ENCODE measurements around the gene HSF4.

The HSF4 gene

DNA sequence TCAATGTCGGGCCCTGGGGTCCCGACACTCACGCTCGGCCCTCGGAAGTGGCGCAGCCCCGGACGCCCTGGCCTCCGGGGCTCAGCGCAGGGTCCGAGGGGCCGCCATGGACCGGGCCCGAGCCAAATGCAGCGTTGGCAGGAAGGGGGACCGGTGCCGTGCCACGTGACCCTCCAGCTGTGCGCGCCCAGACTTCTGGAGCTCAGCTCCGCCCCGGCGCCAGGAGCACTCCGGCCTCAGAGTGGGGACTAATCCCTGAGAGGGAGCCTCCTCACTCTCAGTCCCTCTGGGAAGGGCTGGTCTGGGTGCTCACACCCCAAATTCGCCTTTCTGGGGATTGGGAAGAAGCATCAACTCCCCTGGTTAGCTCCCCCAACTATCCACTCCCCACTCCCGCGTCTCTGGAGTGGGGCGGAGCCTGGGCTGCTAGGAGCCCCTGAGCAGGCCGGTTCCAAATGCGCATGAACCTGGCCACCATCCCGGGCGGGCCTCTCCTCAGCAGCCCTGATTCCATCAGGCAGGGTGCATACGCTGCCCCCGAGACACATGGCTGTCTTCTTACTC is 13.6 kb upstream of the HSF4 start, which contains the start of gene B3GNT9:
Gene B3GNT9 (minus strand): TSS at position 166 of the 564 bp plus-strand sequence. CDS start 513 bp downstream, outside the sequence.
- no peak for DNase-seq

- no peak for DNase-seq
These were observed 13.0 kb upstream of the HSF4 start for GRCh38 chr16:67151431-67152097.

GRCh38 chr16:67154578-67155294 is 9.8 kb upstream of the HSF4 start:
- DNase-seq, result no peak

DNA sequence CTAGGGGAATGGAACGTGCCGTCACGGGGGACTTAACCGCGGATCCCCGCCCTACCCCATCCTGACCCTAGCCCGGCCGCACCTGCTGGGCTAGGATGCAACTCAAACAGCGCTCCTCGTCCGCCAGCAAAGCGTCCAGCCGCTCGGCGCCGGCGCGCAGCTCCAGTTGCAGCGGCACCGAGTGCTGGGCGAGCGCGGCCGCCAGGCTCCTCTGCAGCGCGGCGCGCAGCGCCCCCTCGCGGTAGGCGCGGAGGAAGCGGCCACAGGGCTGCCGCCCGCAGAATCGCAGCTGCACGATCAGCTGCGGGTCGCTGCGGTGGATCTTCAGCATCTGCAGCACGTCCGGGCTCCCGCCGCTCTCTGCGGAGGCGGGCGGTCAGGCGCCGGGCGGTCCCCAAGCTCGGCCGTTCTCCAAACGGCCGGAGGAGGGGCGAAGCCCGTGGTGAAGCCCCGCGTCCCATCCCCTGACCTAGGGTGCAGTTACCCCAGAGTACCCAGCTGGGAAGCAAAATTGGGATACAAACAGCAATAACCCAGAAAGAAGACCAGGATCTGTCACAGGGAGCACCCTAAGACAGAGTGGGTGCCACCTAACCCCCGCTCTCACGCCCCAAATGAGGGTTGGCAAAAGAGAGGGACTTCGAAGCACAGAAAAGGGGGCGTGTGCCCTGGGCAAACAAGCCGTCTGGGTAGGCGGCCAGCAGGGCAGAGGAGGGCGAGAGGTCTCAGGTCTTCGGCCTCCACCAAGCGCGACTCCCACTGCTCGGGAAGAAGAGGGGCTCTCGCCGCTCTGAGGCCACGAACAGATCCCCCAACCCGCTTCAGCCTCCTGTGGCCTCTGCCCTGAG is 9.0 kb upstream of the HSF4 start:
- DNase-seq, result peak in 1 of 2 experiments; percentile 67

DNA sequence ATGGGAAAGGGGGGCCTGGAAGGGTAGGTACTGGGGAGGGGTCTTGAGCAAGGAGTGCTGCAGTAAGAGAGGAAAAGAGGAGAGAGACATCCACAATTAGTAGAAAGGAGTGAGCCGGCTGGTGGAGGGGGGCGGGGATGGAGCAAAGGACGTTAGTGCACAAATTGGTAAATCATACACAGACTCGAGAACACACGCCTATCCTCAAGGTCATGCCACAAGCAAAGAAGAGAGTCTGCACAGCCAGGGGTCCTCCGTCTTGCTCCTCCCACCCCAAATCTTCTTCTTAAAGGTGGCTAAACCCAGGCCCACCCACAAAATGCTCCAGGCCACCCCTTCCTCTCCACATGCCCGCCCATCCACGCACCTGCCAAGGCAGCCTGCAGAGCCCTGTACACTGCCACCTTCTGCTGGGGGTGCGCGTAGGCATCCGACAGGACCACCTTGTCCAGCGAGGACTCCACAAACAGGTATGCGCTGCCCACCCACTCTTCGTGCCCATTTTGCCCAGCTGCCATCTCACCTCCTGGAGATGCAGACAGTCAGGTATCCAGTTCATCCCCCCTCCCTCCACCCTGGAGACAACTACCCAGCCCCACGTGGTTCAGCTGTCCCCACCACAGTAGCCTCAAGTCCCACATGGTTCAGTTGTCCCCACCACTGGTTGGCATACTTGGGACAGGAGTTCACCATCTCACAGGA is 8.3 kb upstream of the HSF4 start:
- DNase-seq, result no peak

- DNase-seq, result no peak
These were observed 7.3 kb upstream of the HSF4 start for GRCh38 chr16:67157106-67157748.

- no peak for DNase-seq
These were observed 6.5 kb upstream of the HSF4 start for GRCh38 chr16:67157892-67158635.

DNA sequence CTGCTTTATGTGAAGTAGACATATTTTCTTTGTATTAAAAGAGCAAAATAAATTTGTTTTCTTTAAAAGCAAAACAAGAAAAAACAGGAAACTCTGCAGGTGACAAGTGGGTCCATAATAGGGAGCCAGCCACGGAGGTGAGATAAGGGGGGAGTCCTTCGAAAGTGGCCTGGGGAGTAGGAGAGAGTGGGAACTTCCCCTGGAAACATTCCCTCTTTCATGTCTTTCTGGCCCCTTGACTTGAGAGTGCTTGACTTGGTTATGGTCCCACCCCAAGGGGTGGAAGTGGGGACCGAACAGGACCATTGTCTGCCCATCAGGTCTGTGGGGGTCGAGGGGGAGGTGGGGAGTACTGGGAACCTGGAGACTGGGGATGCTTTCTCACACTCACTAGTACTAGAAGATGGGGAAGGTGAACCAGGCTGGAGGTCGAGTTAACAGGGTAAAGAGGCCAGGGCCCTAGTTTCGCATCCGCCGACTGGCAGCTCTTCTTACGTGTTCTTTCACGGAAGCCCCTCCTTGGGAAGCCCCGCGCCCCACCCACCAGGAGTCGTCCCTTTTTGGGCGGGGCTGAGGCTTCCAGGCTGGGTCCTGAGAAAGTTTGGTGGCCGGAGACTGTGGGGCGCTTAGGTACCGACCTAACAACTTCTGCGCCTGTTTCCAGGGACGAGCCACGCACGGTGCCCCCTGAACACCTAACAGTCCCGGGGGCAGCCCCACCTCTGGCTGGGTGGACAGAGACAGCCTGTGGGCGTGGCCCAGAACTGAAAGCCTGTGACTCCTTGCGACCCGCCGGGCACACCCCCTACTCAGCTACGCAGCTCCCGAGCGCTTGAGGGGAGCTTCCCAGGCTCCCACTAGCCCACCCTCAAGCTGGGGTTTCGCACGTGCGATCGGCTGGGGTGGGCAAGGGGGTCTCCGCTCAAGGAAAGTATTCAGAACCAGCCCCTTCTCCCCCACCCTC is 5.6 kb upstream of the HSF4 start:
- no peak for DNase-seq

DNA sequence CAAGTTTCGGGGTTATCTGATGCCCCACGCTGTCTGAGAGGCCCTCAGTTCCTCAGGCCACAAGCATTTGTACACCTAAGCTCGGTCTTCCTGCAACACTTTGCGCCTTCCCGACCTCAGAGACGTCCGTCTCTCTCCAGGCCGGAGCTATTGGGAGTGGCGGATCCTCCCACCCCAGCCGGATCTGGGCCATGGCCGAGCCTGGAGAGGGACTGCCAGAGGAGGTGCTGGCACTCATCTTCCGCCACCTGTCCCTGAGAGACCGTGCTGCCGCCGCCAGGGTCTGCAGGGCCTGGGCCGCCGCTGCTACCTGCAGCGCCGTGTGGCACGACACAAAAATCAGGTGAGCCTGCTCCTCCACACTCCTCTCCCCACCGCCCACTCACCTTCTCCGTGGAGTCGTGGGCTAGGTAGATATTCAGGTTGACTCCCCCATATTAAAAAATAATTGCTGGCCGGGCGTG is 2.9 kb upstream of the HSF4 start:
- DNase-seq, result no peak

DNA sequence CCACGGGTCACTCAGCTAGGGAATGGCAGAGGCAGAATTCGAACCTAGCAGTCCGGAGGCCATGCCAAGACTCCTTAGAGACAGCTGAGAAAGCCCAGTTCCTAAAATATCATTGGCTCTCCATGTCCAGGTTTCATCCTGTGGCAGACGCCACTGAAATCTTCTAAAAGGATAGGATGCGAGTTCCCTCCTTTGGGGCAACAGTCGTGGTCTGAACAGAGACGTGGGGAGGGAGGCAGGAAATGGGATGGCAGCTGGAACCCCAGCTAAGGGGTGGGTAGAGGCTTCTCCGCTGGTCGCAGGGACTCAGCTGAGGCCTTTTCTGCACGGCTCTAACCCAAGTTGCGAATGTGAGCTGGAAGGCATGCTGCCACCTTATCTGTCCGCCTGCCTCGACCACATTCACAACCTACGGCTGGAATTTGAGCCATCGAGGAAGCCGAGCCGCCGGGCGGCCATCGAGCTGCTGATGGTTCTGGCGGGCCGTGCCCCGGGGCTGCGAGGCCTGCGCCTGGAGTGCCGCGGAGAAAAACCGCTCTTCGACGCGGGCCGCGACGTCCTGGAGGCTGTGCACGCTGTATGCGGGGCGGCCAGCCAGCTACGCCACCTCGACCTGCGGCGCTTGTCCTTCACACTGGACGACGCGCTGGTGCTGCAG is 1.9 kb upstream of the HSF4 start:
- DNase-seq, result no peak

GRCh38 chr16:67163164-67163998 is 1.2 kb upstream of the HSF4 start:
- no peak for DNase-seq

- DNase-seq, result no peak
These were observed 466 bp upstream of the HSF4 start for GRCh38 chr16:67163999-67164558.

DNA sequence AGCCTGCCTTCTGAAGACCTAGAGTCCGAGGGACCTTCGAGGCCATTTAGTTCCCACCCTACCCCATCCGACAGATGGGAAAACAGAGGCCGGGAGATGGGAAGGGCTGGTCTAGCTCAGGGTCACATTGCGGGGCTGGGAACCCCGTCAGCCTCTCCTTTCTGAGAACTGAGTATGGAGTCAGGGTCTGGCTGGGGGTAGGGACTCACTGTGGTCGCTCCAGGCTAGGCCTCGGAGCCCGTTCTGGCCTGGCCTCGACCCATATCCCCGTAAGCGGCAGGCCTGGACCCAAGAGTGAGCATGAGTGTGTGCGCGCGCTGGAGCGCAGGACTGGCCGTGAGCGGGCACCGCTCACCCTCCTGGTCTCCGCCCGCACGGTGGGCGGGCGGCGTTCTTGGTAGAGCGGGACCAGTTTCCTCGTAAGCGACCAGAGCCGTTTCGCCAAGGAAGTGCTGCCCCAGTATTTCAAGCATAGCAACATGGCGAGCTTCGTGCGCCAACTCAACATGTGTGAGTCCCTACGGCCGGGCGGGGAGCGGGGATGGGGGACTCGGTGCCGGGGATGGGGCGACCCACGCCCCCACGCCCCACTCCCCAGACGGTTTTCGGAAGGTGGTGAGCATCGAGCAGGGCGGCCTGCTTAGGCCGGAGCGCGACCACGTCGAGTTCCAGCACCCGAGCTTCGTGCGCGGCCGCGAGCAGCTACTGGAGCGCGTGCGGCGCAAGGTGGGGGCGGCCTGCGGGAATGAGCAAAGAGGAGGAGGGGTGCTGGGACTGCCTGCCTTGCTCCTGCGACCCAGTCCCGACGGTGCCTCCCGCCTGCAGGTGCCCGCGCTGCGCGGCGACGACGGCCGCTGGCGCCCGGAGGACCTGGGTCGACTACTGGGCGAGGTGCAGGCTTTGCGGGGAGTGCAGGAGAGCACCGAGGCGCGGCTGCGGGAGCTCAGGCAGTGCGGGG is 855 bp downstream of the HSF4 start:
- no peak for DNase-seq

DNA sequence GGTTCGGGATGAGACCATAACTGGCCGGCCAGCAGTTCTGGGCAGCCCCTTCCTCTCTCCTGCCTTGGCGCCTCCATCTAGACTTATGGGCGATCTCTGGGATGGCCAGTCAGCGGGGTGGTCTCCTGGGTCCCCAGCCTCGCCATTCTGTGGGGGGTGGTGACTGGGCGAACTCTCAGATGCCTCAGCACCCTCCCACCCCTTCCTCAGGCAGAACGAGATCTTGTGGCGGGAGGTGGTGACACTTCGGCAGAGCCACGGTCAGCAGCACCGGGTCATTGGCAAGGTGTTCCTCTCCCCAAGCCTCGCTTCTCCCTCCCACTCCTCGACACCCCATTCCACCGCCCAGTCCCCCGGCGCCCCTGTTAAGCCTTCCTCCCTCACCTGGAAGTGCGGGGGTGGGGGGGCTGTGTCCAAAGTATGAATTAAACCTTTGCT is 1.6 kb downstream of the HSF4 start:
- DNase-seq, result no peak

DNA sequence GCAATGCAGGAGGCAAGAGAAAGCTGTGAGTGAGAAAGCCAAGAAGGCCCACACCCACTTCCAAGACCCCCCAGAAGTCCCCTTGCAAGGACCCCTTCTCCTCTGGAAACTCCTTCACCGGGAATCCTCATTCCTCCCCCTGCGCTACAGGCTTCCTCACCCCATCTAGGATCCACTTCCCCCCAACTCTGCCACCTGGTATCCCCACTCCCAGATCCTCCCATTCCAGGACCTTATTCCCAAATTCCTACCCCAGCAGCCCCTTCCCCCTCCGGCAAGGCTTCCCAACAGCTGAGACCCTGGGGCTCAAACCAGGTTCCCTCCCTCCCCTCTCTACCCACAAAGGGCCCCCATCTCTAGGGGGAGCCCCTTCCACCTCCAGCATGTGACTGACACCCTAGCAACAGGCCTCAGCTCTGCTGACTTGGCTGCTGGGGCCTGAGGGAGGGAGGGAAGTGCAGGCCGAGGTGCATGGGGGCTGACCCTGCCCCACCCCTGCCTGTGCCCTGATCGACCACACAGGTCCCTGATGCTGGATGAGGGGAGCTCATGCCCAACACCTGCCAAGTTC is 2.1 kb downstream of the HSF4 start:
- DNase-seq, result no peak

DNA sequence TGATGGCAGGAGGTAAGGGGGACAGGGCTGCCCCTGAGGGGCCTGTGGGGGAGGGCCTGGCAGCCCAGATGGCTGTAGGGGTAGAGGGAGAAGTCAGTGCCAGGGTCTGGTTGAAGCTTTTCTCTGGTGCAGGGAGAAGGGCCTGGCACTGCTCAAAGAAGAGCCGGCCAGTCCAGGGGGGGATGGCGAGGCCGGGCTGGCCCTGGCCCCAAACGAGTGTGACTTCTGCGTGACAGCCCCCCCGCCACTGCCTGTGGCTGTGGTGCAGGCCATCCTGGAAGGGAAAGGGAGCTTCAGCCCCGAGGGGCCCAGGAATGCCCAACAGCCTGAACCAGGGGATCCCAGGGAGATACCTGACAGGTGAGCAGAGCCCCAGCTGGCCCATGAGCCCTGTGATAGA is 3.0 kb downstream of the HSF4 start:
- no peak for DNase-seq
